BJ (cell line): ENCODE data around the gene SENP1. TPM values are rescaled to one million over a fixed set of nuclear protein-coding genes. Genes with fewer than 3 reads are reported as not detected.

Experiments used
- CTCF ChIA-PET: fragments of 350-600 bp; formaldehyde crosslinking; extraction: SDS; loops from one replicate; lab custom pipeline; 2021; ENCODE audit warnings: antibody characterized with exemption, inconsistent platforms; lab: Yijun Ruan, JAX
- POLR2A ChIA-PET: fragments of 300-600 bp; sonication (Branson Sonifier 250); formaldehyde crosslinking; extraction: SDS; loops from one replicate; lab custom pipeline; 2021; ENCODE audit warnings: antibody characterized with exemption; lab: Charles Lee
- DNase-seq: peaks from one replicate; pipeline ENCODE4 v3.0.0-alpha.2; 2011; ENCODE audit warnings: low read depth
- H3K27me3 ChIP-seq: 2 replicates; pipeline ENCODE4 v1.6.0; 2011; ENCODE audit warnings: low read length; ENCODE audit not compliant: control insufficient read depth, insufficient read depth
- H3K36me3 ChIP-seq: 2 replicates; pipeline ENCODE4 v1.5.1; 2011; ENCODE audit warnings: low read length; ENCODE audit not compliant: control insufficient read depth, insufficient read depth
- H3K4me3 ChIP-seq: 2 replicates; pipeline ENCODE4 v1.5.1; 2011; ENCODE audit warnings: low read depth, mild to moderate bottlenecking, control low read depth, low read length
- CTCF ChIP-seq: IDR thresholded peaks from 2 replicates; pipeline ENCODE4 v1.5.1; 2011; ENCODE audit warnings: low read depth, mild to moderate bottlenecking, control low read depth, inconsistent platforms, low read length, moderate library complexity; ENCODE audit not compliant: insufficient read depth
- polyA plus RNA-seq: library from polyadenylated mRNA; depleted of rRNA; stranded (reverse); fragments of >200 nt; gene quantifications from 2 replicates; pipeline ENCODE4 v1.2.3, GENCODE V29; 2011

The SENP1 gene
- polyA plus RNA-seq, 1 experiment, result 10.3 TPM

GRCh38 chr12:48003226-48004052 lies 102.4 kb downstream of the SENP1 start:
- DNase-seq, result no peak
- H3K27me3 ChIP-seq, result peaks cover 48% of the 10 kb centered on the region
- POLR2A ChIA-PET, result no interaction called here
- CTCF ChIA-PET, result no interaction called here
- peak overlapping the region; percentile 20; the same call in 1 of the 2 replicates for H3K4me3 ChIP-seq
- TF ChIP-seq CTCF, result no peak
- H3K36me3 ChIP-seq, result no peaks in the 10 kb centered on the region

GRCh38 chr12:48002773-48003218 lies 103.1 kb downstream of the SENP1 start:
- DNase-seq, result no peak
- no peak for TF ChIP-seq CTCF
- Histone ChIP-seq H3K4me3 (no peak overlapping the region), H3K27me3 (peaks cover 53% of the 10 kb centered on the region), H3K36me3 (no peaks in the 10 kb centered on the region)
- POLR2A ChIA-PET, result no interaction called here
- CTCF ChIA-PET, result interaction anchor here (0.6 to 0.9 kb wide), 3 partner anchors 8 to 186 kb away, joined by 3 to 4 read pairs (median 3); no protein-coding TSS in a partner anchor

GRCh38 chr12:48002414-48002730 lies 103.5 kb downstream of the SENP1 start:
- CTCF ChIA-PET, result interaction anchor here (0.6 to 0.9 kb wide), 3 partner anchors 9 to 187 kb away, joined by 3 to 4 read pairs (median 3); no protein-coding TSS in a partner anchor
- POLR2A ChIA-PET, result no interaction called here
- DNase-seq, result no peak
- Histone ChIP-seq H3K27me3 (peaks cover 55% of the 10 kb centered on the region), H3K36me3 (no peaks in the 10 kb centered on the region), H3K4me3 (peak overlapping the region; percentile 45; the same call in 1 of the 2 replicates)
- TF ChIP-seq CTCF, result no peak

- CTCF ChIA-PET, result interaction anchor here (0.6 to 0.9 kb wide), 3 partner anchors 9 to 187 kb away, joined by 3 to 4 read pairs (median 3); no protein-coding TSS in a partner anchor
- no peak for TF ChIP-seq CTCF
- H3K36me3 ChIP-seq, result no peaks in the 10 kb centered on the region
- DNase-seq, result no peak
- H3K4me3 ChIP-seq, result peak overlapping the region; percentile 45
- peaks cover 58% of the 10 kb centered on the region for H3K27me3 ChIP-seq
- POLR2A ChIA-PET, result no interaction called here
These were observed 104.1 kb downstream of the SENP1 start for GRCh38 chr12:48001505-48002413.

- DNase-seq, result peak; percentile 16
- ChIA-PET POLR2A (no interaction called here), CTCF (no interaction called here)
- H3K36me3 ChIP-seq, result no peaks in the 10 kb centered on the region
- H3K27me3 ChIP-seq, result peaks cover 56% of the 10 kb centered on the region
- no peak for TF ChIP-seq CTCF
- peak overlapping the region; percentile 45 for H3K4me3 ChIP-seq
These were observed 104.9 kb downstream of the SENP1 start for GRCh38 chr12:48000878-48001504.
